ENCODE results near the gene CPAMD8. TPM values are rescaled to one million over a fixed set of nuclear protein-coding genes. Genes with fewer than 3 reads are reported as not detected.

Gene CPAMD8
- total and polyA plus RNA-seq, 11 donors: 5.2 to 49.5 (median 16.9) TPM

- WGBS, 4 donors: 76 to 86% (median 83%) methylated on average over 2 of the region's 2 CpGs
- intact Hi-C loops (cut with DNase I): no loop called here
- no peaks in the 10 kb centered on the region for H3K36me3 ChIP-seq
- H3K27me3 ChIP-seq: no peaks in the 10 kb centered on the region
- no peak overlapping the region for H3K4me3 ChIP-seq
- no peaks in the 10 kb centered on the region for H3K4me1 ChIP-seq
- DNase-seq (no peak), ATAC-seq (no peak)
- H3K9me3 ChIP-seq: no peaks in the 10 kb centered on the region
- no peak for TF ChIP-seq POLR2A (IDR thresholded peaks at IDR 0.05)
- TF ChIP-seq, protein P1, sequence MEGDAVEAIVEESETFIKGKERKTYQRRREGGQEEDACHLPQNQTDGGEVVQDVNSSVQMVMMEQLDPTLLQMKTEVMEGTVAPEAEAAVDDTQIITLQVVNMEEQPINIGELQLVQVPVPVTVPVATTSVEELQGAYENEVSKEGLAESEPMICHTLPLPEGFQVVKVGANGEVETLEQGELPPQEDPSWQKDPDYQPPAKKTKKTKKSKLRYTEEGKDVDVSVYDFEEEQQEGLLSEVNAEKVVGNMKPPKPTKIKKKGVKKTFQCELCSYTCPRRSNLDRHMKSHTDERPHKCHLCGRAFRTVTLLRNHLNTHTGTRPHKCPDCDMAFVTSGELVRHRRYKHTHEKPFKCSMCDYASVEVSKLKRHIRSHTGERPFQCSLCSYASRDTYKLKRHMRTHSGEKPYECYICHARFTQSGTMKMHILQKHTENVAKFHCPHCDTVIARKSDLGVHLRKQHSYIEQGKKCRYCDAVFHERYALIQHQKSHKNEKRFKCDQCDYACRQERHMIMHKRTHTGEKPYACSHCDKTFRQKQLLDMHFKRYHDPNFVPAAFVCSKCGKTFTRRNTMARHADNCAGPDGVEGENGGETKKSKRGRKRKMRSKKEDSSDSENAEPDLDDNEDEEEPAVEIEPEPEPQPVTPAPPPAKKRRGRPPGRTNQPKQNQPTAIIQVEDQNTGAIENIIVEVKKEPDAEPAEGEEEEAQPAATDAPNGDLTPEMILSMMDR (IDR thresholded peaks at IDR 0.05): no peak
- H3K27ac ChIP-seq: no peak overlapping the region
Observed at GRCh38 chr19:16978156-16978555, 48.5 kb downstream of the CPAMD8 start.

DNA sequence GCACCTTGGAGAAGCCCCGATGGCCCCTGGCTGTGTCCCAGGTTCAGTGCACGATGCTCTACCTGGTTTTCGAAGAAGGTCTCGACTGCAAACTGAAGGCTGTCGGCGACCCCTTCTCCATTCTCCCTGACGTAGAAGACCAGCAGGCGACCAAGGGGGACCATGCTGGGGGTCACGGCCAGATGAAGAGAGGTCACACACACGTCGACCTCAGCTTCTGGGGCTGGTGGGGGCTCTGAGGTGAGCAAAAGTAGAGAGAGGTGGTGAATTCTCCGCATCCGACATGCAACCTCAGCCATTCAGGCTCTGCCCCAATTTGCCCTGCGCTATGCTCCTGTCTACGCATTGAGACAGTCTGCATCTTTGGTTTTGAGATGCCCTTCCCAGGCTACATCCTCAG, 49.3 kb downstream of the CPAMD8 start:
- DNase-seq: no peak
- WGBS, 4 donors: 87 to 89% (median 88%) methylated on average over 15 of the region's 15 CpGs

DNA sequence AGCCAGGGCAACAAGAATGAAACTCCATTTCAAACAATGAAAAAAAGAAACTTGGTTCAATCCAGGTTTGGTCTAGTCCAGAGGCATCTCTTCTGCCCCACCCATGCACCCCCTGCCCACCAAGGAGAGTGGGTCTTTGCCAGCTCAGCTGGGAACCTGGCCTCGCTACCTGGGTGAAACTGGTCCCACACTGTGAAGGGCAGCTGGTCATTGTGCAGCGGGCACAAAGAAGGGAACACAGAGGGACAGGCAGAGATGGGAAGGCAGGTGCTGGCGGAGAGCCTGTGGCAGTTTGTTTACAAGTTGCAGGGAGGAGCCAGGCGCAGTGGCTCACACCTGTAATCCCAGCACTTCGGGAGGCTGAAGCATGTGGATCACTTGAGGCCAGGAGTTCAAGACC, 50.2 kb downstream of the CPAMD8 start:
- H3K4me1 ChIP-seq: no peaks in the 10 kb centered on the region
- no peaks in the 10 kb centered on the region for H3K27me3 ChIP-seq
- intact Hi-C loops (cut with DNase I): no loop called here
- ATAC-seq: no peak
- no peak overlapping the region for H3K4me3 ChIP-seq
- TF ChIP-seq, protein P1 (IDR thresholded peaks at IDR 0.05): no peak
- TF ChIP-seq POLR2A (IDR thresholded peaks at IDR 0.05): no peak
- WGBS, 4 donors: 87 to 94% (median 91%) methylated on average over 5 of the region's 5 CpGs
- no peak overlapping the region for H3K27ac ChIP-seq
- no peaks in the 10 kb centered on the region for H3K9me3 ChIP-seq
- no peaks in the 10 kb centered on the region for H3K36me3 ChIP-seq
- no peak for DNase-seq

More for the DNA sequence above, 49.3 kb downstream of the CPAMD8 start:
- Histone ChIP-seq H3K27ac (no peak overlapping the region), H3K27me3 (no peaks in the 10 kb centered on the region), H3K4me3 (no peak overlapping the region), H3K9me3 (no peaks in the 10 kb centered on the region), H3K4me1 (no peaks in the 10 kb centered on the region), H3K36me3 (no peaks in the 10 kb centered on the region)
- ATAC-seq: no peak
- no peak for TF ChIP-seq POLR2A (IDR thresholded peaks at IDR 0.05)
- TF ChIP-seq, protein P1 (IDR thresholded peaks at IDR 0.05): no peak
- intact Hi-C loops (cut with DNase I): no loop called here

- no peak overlapping the region for H3K4me3 ChIP-seq
- no peak for ATAC-seq
- no peaks in the 10 kb centered on the region for H3K27me3 ChIP-seq
- WGBS, 4 donors: 83 to 88% (median 87%) methylated on average over 8 of the region's 8 CpGs
- peaks cover 0 to 34% (median 14%) of the 10 kb centered on the region in 12 donors for H3K9me3 ChIP-seq
- TF ChIP-seq, protein P1 (IDR thresholded peaks at IDR 0.05): no peak
- TF ChIP-seq POLR2A (IDR thresholded peaks at IDR 0.05): no peak
- no peak for DNase-seq
- H3K27ac ChIP-seq: no peak overlapping the region
- no peaks in the 10 kb centered on the region for H3K4me1 ChIP-seq
- intact Hi-C loops (cut with DNase I): no loop called here
- H3K36me3 ChIP-seq: peaks cover 0 to 13% (median 0%) of the 10 kb centered on the region in 9 donors
Observed at GRCh38 chr19:16970821-16971220, 55.8 kb downstream of the CPAMD8 start.

Data from heart left ventricle (tissue), 16 donors.